HepG2 (cell line): ENCODE results near the gene KLHDC4.

Experiments used
- CREB1 ChIP-seq, 2 experiments: fragments of 450-650 bp in 1 of 2; IDR thresholded peaks; 2 replicates each; pipeline ENCODE4 v1.6.1; 2016 to 2017; ENCODE audit warnings: control low read depth in 1 of 2, mild to moderate bottlenecking in 1 of 2, missing compliant biosample characterization in 1 of 2, missing genetic modification characterization in 1 of 2
- MED1 ChIP-seq: sonication (generic); formaldehyde crosslinking; IDR thresholded peaks from 2 replicates; pipeline ENCODE4 v1.4.0; 2020; ENCODE audit warnings: missing genetic modification reagents
- MEIS1 ChIP-seq: sonication (generic); formaldehyde crosslinking; IDR thresholded peaks from 2 replicates; pipeline ENCODE4 v1.9.0; 2021; ENCODE audit warnings: mild to moderate bottlenecking, missing genetic modification reagents, moderate library complexity, borderline replicate concordance
- MXI1 ChIP-seq: IDR thresholded peaks from 3 replicates; pipeline ENCODE4 v1.6.1; 2012; ENCODE audit warnings: low read depth, low read length, inconsistent platforms, borderline replicate concordance
- POLR2A ChIP-seq, 2 experiments: IDR thresholded peaks; 2 replicates each; pipeline ENCODE4 v1.6.1; 2011; ENCODE audit warnings: low read depth in 2 of 2, low read length in 2 of 2, mild to moderate bottlenecking in 1 of 2, moderate library complexity in 1 of 2; ENCODE audit not compliant: insufficient read depth in 1 of 2
- ZNF75D ChIP-seq: sonication (generic); formaldehyde crosslinking; IDR thresholded peaks from 2 replicates; pipeline ENCODE4 v1.8.1; 2023; ENCODE audit warnings: missing genetic modification reagents, mild to moderate bottlenecking, borderline replicate concordance
- TF ChIP-seq, protein P1 (sequence below): sonication (generic); formaldehyde crosslinking; IDR thresholded peaks from one replicate; pipeline ENCODE4 v1.5.1; 2020; ENCODE audit warnings: mild to moderate bottlenecking, missing genetic modification reagents; ENCODE audit errors: not compliant biosample characterization
- TF ChIP-seq, protein P2 (sequence below): sonication (generic); formaldehyde crosslinking; IDR thresholded peaks from 2 replicates; pipeline ENCODE4 v1.4.0; 2020; ENCODE audit warnings: missing genetic modification reagents
- TF ChIP-seq, protein P3 (sequence below): sonication (generic); formaldehyde crosslinking; IDR thresholded peaks from 2 replicates; pipeline ENCODE4 v1.4.0; 2020; ENCODE audit warnings: missing genetic modification reagents

DNA sequence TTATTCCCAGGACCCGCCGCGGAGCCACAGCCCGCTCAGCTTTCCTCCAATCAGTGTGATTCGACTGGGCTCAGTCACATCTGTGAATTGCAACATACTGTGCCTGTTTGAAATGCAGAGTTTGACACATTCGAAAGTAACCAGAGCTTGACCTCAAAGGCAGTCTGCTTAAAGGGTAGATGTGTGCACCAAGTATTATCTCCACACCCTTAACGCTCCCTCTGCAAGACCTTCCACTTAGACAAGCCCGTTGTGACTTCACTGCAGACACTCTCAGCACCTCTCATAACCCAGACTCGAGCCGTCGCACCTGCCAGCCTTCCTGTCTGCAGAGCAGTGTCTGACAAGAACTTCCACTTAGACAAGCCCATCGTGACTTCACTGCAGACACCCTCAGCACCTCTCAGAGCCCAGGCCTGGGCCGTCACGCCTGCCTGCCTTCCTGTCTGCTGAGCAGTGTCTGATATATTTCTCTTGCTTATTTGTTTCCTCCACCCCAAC lies 3.7 kb downstream of the KLHDC4 start:
- no peak for TF ChIP-seq POLR2A (IDR thresholded peaks at IDR 0.05; ENCODE audit: insufficient read depth in 1 of 2, low read depth in 2 of 2, low read length in 2 of 2)
- TF ChIP-seq, protein P1, sequence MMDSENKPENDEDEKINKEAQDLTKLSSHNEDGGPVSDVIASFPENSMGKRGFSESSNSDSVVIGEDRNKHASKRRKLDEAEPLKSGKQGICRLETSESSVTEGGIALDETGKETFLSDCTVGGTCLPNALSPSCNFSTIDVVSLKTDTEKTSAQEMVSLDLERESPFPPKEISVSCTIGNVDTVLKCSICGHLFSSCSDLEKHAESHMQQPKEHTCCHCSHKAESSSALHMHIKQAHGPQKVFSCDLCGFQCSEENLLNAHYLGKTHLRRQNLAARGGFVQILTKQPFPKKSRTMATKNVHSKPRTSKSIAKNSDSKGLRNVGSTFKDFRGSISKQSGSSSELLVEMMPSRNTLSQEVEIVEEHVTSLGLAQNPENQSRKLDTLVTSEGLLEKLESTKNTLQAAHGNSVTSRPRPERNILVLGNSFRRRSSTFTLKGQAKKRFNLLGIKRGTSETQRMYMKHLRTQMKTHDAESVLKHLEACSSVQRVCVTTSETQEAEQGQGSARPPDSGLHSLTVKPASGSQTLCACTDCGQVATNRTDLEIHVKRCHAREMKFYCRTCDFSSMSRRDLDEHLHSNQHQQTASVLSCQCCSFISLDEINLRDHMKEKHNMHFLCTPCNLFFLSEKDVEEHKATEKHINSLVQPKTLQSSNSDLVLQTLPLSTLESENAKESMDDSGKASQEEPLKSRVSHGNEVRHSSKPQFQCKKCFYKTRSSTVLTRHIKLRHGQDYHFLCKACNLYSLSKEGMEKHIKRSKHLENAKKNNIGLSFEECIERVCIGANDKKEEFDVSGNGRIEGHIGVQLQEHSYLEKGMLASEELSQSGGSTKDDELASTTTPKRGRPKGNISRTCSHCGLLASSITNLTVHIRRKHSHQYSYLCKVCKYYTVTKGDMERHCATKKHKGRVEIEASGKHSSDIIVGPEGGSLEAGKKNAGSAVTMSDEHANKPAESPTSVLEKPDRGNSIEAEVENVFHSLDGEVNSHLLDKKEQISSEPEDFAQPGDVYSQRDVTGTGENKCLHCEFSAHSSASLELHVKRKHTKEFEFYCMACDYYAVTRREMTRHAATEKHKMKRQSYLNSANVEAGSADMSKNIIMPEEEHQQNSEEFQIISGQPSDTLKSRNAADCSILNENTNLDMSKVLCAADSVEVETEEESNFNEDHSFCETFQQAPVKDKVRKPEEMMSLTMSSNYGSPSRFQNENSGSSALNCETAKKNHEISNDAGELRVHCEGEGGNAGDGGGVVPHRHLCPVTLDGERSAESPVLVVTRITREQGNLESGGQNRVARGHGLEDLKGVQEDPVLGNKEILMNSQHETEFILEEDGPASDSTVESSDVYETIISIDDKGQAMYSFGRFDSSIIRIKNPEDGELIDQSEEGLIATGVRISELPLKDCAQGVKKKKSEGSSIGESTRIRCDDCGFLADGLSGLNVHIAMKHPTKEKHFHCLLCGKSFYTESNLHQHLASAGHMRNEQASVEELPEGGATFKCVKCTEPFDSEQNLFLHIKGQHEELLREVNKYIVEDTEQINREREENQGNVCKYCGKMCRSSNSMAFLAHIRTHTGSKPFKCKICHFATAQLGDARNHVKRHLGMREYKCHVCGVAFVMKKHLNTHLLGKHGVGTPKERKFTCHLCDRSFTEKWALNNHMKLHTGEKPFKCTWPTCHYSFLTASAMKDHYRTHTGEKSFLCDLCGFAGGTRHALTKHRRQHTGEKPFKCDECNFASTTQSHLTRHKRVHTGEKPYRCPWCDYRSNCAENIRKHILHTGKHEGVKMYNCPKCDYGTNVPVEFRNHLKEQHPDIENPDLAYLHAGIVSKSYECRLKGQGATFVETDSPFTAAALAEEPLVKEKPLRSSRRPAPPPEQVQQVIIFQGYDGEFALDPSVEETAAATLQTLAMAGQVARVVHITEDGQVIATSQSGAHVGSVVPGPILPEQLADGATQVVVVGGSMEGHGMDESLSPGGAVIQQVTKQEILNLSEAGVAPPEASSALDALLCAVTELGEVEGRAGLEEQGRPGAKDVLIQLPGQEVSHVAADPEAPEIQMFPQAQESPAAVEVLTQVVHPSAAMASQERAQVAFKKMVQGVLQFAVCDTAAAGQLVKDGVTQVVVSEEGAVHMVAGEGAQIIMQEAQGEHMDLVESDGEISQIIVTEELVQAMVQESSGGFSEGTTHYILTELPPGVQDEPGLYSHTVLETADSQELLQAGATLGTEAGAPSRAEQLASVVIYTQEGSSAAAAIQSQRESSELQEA (CRISPR knock-in tag) = no peak
- TF ChIP-seq MEIS1 = no peak
- no peak for TF ChIP-seq MED1
- TF ChIP-seq, protein P2, sequence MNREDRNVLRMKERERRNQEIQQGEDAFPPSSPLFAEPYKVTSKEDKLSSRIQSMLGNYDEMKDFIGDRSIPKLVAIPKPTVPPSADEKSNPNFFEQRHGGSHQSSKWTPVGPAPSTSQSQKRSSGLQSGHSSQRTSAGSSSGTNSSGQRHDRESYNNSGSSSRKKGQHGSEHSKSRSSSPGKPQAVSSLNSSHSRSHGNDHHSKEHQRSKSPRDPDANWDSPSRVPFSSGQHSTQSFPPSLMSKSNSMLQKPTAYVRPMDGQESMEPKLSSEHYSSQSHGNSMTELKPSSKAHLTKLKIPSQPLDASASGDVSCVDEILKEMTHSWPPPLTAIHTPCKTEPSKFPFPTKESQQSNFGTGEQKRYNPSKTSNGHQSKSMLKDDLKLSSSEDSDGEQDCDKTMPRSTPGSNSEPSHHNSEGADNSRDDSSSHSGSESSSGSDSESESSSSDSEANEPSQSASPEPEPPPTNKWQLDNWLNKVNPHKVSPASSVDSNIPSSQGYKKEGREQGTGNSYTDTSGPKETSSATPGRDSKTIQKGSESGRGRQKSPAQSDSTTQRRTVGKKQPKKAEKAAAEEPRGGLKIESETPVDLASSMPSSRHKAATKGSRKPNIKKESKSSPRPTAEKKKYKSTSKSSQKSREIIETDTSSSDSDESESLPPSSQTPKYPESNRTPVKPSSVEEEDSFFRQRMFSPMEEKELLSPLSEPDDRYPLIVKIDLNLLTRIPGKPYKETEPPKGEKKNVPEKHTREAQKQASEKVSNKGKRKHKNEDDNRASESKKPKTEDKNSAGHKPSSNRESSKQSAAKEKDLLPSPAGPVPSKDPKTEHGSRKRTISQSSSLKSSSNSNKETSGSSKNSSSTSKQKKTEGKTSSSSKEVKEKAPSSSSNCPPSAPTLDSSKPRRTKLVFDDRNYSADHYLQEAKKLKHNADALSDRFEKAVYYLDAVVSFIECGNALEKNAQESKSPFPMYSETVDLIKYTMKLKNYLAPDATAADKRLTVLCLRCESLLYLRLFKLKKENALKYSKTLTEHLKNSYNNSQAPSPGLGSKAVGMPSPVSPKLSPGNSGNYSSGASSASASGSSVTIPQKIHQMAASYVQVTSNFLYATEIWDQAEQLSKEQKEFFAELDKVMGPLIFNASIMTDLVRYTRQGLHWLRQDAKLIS = no peak
- TF ChIP-seq ZNF75D = no peak
- TF ChIP-seq, protein P3, sequence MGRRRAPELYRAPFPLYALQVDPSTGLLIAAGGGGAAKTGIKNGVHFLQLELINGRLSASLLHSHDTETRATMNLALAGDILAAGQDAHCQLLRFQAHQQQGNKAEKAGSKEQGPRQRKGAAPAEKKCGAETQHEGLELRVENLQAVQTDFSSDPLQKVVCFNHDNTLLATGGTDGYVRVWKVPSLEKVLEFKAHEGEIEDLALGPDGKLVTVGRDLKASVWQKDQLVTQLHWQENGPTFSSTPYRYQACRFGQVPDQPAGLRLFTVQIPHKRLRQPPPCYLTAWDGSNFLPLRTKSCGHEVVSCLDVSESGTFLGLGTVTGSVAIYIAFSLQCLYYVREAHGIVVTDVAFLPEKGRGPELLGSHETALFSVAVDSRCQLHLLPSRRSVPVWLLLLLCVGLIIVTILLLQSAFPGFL (CRISPR knock-in tag) = no peak
- no peak for TF ChIP-seq MXI1
- TF ChIP-seq CREB1 (IDR thresholded peaks at IDR 0.05) = no peak
- no peak for TF ChIP-seq CREB1 (CRISPR knock-in tag; IDR thresholded peaks at IDR 0.05)
